ENCODE measurements around the gene ATM.

DNA sequence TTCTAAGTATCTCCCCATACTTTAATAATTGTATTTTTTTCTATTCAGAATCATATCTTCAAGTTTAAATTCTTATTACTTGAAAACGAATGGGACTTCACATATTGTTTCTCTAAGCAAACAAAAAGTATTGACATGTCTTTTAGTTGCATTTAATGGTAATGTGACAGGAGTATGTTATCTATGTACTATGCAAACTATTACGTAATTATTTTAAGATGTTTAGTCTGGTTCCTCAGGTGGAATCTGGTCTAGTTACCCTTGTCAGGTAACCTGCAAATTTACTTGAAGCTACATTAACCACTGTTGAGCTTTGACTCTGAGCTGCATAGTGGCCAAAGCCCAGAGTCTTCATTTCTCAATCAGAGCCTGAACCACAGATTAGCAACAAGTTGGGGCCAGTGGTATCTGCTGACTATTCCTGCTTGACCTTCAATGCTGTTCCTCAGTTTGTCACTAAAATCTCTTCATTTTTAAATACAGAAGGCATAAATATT, 110.6 kb downstream of the ATM start:
- TF ChIP-seq EP300 (IDR thresholded peaks at IDR 0.05) (no peak), POLR2A (IDR thresholded peaks at IDR 0.05) (no peak)
- TF ChIP-seq, protein P1, sequence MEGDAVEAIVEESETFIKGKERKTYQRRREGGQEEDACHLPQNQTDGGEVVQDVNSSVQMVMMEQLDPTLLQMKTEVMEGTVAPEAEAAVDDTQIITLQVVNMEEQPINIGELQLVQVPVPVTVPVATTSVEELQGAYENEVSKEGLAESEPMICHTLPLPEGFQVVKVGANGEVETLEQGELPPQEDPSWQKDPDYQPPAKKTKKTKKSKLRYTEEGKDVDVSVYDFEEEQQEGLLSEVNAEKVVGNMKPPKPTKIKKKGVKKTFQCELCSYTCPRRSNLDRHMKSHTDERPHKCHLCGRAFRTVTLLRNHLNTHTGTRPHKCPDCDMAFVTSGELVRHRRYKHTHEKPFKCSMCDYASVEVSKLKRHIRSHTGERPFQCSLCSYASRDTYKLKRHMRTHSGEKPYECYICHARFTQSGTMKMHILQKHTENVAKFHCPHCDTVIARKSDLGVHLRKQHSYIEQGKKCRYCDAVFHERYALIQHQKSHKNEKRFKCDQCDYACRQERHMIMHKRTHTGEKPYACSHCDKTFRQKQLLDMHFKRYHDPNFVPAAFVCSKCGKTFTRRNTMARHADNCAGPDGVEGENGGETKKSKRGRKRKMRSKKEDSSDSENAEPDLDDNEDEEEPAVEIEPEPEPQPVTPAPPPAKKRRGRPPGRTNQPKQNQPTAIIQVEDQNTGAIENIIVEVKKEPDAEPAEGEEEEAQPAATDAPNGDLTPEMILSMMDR (IDR thresholded peaks at IDR 0.05), result no peak
